HepG2 (cell line): ENCODE results near the gene ZNF444. TPM values are rescaled to one million over a fixed set of nuclear protein-coding genes. Genes with fewer than 3 reads are reported as not detected.

ENCODE experiments used
- ARHGAP35 ChIP-seq: sonication (generic); formaldehyde crosslinking; IDR thresholded peaks from 2 replicates; pipeline ENCODE4 v1.9.0; 2022; ENCODE audit warnings: mild to moderate bottlenecking, inconsistent platforms, moderate library complexity, missing genetic modification reagents, borderline replicate concordance
- ARID3A ChIP-seq: IDR thresholded peaks from 2 replicates; pipeline ENCODE4 v1.6.1; 2012; ENCODE audit warnings: low read depth, low read length, improper control_type of control experiment
- ARNTL ChIP-seq: sonication (generic); formaldehyde crosslinking; IDR thresholded peaks from 2 replicates; pipeline ENCODE4 v1.4.0; 2020; ENCODE audit warnings: mild to moderate bottlenecking, missing genetic modification reagents
- GZF1 ChIP-seq: sonication (generic); formaldehyde crosslinking; IDR thresholded peaks from 2 replicates; pipeline ENCODE4 v1.5.1; 2020; ENCODE audit warnings: mild to moderate bottlenecking, missing genetic modification reagents
- HNRNPK ChIP-seq: fragments of 200-400 bp; formaldehyde crosslinking; IDR thresholded peaks from 2 replicates; pipeline ENCODE4 v1.6.1; 2018; ENCODE audit warnings: low read length, low read depth, moderate library complexity, mild to moderate bottlenecking; ENCODE audit not compliant: poor library complexity, severe bottlenecking
- JDP2 ChIP-seq: sonication (generic); formaldehyde crosslinking; IDR thresholded peaks from 2 replicates; pipeline ENCODE4 v1.8.1; 2022; ENCODE audit warnings: missing genetic modification reagents, borderline replicate concordance
- NFE2L2 ChIP-seq: fragments of 150-350 bp; IDR thresholded peaks from 2 replicates; pipeline ENCODE4 v1.6.1; 2014; ENCODE audit warnings: low read length
- PBX2 ChIP-seq: IDR thresholded peaks from 2 replicates; pipeline ENCODE4 v1.6.1; 2016; ENCODE audit warnings: control low read depth
- SAP130 ChIP-seq: IDR thresholded peaks from 2 replicates; pipeline ENCODE4 v1.6.1; 2016; ENCODE audit warnings: low read depth
- SKI ChIP-seq: fragments of 450-650 bp; IDR thresholded peaks from one replicate; pipeline ENCODE4 v1.6.1; 2018; ENCODE audit warnings: mild to moderate bottlenecking; ENCODE audit not compliant: partially characterized antibody
- TMF1 ChIP-seq: sonication (generic); formaldehyde crosslinking; IDR thresholded peaks from 2 replicates; pipeline ENCODE4 v1.8.1; 2022; ENCODE audit warnings: low read depth, missing genetic modification reagents
- YEATS2 ChIP-seq: sonication (generic); formaldehyde crosslinking; IDR thresholded peaks from 2 replicates; pipeline ENCODE4 v1.4.0; 2020; ENCODE audit warnings: missing genetic modification reagents, borderline replicate concordance
- ZC3H13 ChIP-seq: sonication (generic); formaldehyde crosslinking; IDR thresholded peaks from 2 replicates; pipeline ENCODE4 v1.8.1; 2023; ENCODE audit warnings: mild to moderate bottlenecking, missing genetic modification reagents, moderate library complexity
- ZMAT3 ChIP-seq: sonication (generic); formaldehyde crosslinking; conservative IDR thresholded peaks from 2 replicates; pipeline ENCODE4 v1.7.0; 2021; ENCODE audit warnings: missing genetic modification reagents
- ZNF281 ChIP-seq: sonication (generic); formaldehyde crosslinking; IDR thresholded peaks from 2 replicates; pipeline ENCODE4 v1.4.0; 2020; ENCODE audit warnings: missing genetic modification reagents, borderline replicate concordance
- ZNF564 ChIP-seq: sonication (generic); formaldehyde crosslinking; IDR thresholded peaks from 2 replicates; pipeline ENCODE4 v1.8.1; 2023; ENCODE audit warnings: mild to moderate bottlenecking, missing genetic modification reagents
- ZNF569 ChIP-seq: sonication (generic); formaldehyde crosslinking; IDR thresholded peaks from 2 replicates; pipeline ENCODE4 v1.5.0; 2020; ENCODE audit warnings: mild to moderate bottlenecking, missing genetic modification reagents, moderate library complexity, borderline replicate concordance
- polyA plus RNA-seq, 8 experiments: library from polyadenylated mRNA; depleted of rRNA in 3 of 8; stranded (reverse) in 7 of 8; unstranded in 1 of 8; fragments of >200 nt; fragmentation: Illumina TruSeq in 4 of 8; extraction: Trizol in 4 of 8; gene quantifications; 2 replicates each; pipeline versions ENCODE4 v1.2.1 to v1.2.3, GENCODE V29; 2011 to 2016; ENCODE audit warnings: low read depth in 4 of 8, missing spikeins in 1 of 8, mixed read lengths in 1 of 8; ENCODE audit not compliant: insufficient read depth in 1 of 8
- total RNA-seq, 5 experiments: library from RNA; depleted of rRNA; stranded (reverse); fragments of >200 nt; fragmentation: Illumina TruSeq; extraction: Trizol; gene quantifications; 2 replicates each; pipeline ENCODE4 v1.2.3, GENCODE V29; 2016; ENCODE audit warnings: low read depth in 1 of 5
- TF ChIP-seq, protein P1 (sequence below): sonication (generic); formaldehyde crosslinking; IDR thresholded peaks from 2 replicates; pipeline ENCODE4 v1.4.0; 2020; ENCODE audit warnings: missing genetic modification reagents
- TF ChIP-seq, protein P2 (sequence below): sonication (generic); formaldehyde crosslinking; IDR thresholded peaks from 2 replicates; pipeline ENCODE4 v1.5.0; 2020; ENCODE audit warnings: mild to moderate bottlenecking, missing genetic modification reagents, moderate library complexity

ZNF444 gene
- total and polyA plus RNA-seq, 2 of the 13 experiments (the other 11 are each of a cell fraction or from before 2014, with no cell fraction given) = 27.4 to 30.3 TPM

DNA sequence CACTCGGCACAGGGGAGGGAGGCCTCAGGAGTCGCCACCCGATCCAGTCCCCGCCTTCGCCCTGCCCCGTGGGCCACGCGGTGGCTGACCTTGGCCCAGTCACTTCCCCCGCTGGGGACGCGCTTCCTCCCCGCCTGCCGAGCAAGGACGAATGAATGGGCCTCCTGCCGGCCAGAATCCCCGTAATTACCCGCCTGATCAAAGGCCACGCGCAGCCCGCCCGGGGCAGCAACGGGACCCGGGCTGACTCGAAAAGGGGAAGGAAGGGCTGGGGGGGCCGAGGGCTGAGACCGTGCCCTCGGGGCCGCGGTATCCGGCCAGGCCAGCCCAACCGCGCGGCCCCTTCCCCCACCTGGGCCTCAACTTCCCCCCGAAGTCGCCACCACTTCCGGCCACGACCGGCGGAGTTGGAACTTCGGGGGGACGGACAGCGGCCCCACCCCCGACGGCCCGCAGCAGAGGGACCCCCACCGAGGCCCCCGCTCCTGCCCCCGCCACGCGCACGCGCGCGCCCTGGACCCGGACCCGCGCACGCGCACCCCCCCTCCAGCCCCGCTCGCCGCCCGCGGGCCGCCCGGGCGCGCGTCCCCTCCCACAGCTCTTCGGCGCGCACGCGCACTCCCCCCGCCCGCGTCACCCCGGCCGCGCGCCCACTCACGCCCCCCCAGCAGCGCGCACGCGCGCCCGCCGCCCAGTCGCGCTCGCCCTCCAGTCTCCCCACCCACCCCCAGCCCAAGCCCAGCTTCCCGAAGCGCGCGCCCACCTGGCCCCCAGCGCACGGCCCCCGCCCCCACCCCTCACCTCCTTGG lies 20.5 kb upstream of the ZNF444 start (continued):
- TF ChIP-seq ARID3A = peak; percentile 83
- no peak for TF ChIP-seq PBX2 (CRISPR knock-in tag)
- TF ChIP-seq YEATS2 (CRISPR knock-in tag) = peak; percentile 75
- no peak for TF ChIP-seq NFE2L2
- TF ChIP-seq, protein P1, sequence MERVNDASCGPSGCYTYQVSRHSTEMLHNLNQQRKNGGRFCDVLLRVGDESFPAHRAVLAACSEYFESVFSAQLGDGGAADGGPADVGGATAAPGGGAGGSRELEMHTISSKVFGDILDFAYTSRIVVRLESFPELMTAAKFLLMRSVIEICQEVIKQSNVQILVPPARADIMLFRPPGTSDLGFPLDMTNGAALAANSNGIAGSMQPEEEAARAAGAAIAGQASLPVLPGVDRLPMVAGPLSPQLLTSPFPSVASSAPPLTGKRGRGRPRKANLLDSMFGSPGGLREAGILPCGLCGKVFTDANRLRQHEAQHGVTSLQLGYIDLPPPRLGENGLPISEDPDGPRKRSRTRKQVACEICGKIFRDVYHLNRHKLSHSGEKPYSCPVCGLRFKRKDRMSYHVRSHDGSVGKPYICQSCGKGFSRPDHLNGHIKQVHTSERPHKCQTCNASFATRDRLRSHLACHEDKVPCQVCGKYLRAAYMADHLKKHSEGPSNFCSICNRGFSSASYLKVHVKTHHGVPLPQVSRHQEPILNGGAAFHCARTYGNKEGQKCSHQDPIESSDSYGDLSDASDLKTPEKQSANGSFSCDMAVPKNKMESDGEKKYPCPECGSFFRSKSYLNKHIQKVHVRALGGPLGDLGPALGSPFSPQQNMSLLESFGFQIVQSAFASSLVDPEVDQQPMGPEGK = peak; percentile 98
- peak; percentile 81; the same call in 1 of the 2 replicates for TF ChIP-seq ZNF281 (CRISPR knock-in tag)
- TF ChIP-seq HNRNPK = no peak
- TF ChIP-seq JDP2 (CRISPR knock-in tag) = no peak
- peak; percentile 91 for TF ChIP-seq ZC3H13
- peak; percentile 89 for TF ChIP-seq GZF1 (CRISPR knock-in tag)
- peak; percentile 82 for TF ChIP-seq ARNTL (CRISPR knock-in tag)
- 0 out of 2 replicates have a peak, but pooled peaks have one; percentile 16 for TF ChIP-seq TMF1 (CRISPR knock-in tag)
- TF ChIP-seq ARHGAP35 (CRISPR knock-in tag) = no peak
- TF ChIP-seq ZNF564 = peak; percentile 57; the same call in 1 of the 2 replicates
- TF ChIP-seq, protein P2, sequence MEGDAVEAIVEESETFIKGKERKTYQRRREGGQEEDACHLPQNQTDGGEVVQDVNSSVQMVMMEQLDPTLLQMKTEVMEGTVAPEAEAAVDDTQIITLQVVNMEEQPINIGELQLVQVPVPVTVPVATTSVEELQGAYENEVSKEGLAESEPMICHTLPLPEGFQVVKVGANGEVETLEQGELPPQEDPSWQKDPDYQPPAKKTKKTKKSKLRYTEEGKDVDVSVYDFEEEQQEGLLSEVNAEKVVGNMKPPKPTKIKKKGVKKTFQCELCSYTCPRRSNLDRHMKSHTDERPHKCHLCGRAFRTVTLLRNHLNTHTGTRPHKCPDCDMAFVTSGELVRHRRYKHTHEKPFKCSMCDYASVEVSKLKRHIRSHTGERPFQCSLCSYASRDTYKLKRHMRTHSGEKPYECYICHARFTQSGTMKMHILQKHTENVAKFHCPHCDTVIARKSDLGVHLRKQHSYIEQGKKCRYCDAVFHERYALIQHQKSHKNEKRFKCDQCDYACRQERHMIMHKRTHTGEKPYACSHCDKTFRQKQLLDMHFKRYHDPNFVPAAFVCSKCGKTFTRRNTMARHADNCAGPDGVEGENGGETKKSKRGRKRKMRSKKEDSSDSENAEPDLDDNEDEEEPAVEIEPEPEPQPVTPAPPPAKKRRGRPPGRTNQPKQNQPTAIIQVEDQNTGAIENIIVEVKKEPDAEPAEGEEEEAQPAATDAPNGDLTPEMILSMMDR = peak; percentile 65
- 0 out of 2 replicates have a peak, but pooled peaks have one; percentile 43 for TF ChIP-seq ZMAT3 (CRISPR knock-in tag)
- peak; percentile 96 for TF ChIP-seq SAP130 (CRISPR knock-in tag)
- peak; percentile 69 for TF ChIP-seq SKI
- TF ChIP-seq ZNF569 (CRISPR knock-in tag) = no peak
